Fibroblast of lung (primary cell): ENCODE data around the gene WASHC2A. TPM values are rescaled to one million over a fixed set of nuclear protein-coding genes. Genes with fewer than 3 reads are reported as not detected.
"Not testable (repeated sequence)": the region's sequence is repeated elsewhere in the genome, so short reads cannot be mapped to it uniquely, and the experiment has no call there.

Experiments used
- DNase-seq, 2 donors: peaks; one replicate each; pipeline versions ENCODE4 v3.0.0 to v3.0.0-alpha.2; 2010; ENCODE audit warnings: low read depth in 2 of 2
- H2AFZ ChIP-seq: 2 replicates; pipeline ENCODE4 v1.5.1; 2012; ENCODE audit warnings: low read length, control low read depth, inconsistent platforms
- H3K27ac ChIP-seq: 2 replicates; pipeline ENCODE4 v1.5.1; 2011; ENCODE audit warnings: low read length, control low read depth; ENCODE audit not compliant: insufficient read depth
- H3K27me3 ChIP-seq: 2 replicates; pipeline ENCODE4 v1.5.1; 2011; ENCODE audit warnings: mild to moderate bottlenecking, low read length; ENCODE audit not compliant: control insufficient read depth, insufficient read depth
- H3K36me3 ChIP-seq: 2 replicates; pipeline ENCODE4 v1.5.1; 2011; ENCODE audit warnings: low read length; ENCODE audit not compliant: control insufficient read depth, insufficient read depth
- H3K4me1 ChIP-seq: 2 replicates; pipeline ENCODE4 v1.5.1; 2011; ENCODE audit warnings: low read length; ENCODE audit not compliant: control insufficient read depth, insufficient read depth; ENCODE audit errors: extremely low read depth
- H3K4me2 ChIP-seq: 2 replicates; pipeline ENCODE4 v1.5.1; 2011; ENCODE audit warnings: low read length, control low read depth; ENCODE audit not compliant: insufficient read depth; ENCODE audit errors: extremely low read depth
- H3K4me3 ChIP-seq, 4 experiments: fragments of 200-600 bp in 1 of 4; sonication (generic) in 1 of 4; replicated peaks in 1 of 4; 2 replicates each; pipeline ENCODE4 v1.5.1; 2011 to 2016; ENCODE audit warnings: low read length in 4 of 4, low read depth in 3 of 4, mild to moderate bottlenecking in 3 of 4, control low read depth in 2 of 4, inconsistent platforms in 1 of 4, mixed read lengths in 1 of 4; ENCODE audit not compliant: insufficient read depth in 1 of 4; ENCODE audit errors: control extremely low read depth in 1 of 4
- H3K79me2 ChIP-seq: 2 replicates; pipeline ENCODE4 v1.5.1; 2012; ENCODE audit warnings: mild to moderate bottlenecking, low read length, inconsistent platforms; ENCODE audit not compliant: control insufficient read depth, insufficient read depth
- H3K9ac ChIP-seq: 2 replicates; pipeline ENCODE4 v1.5.1; 2011; ENCODE audit warnings: mild to moderate bottlenecking, low read length, control low read depth; ENCODE audit not compliant: insufficient read depth
- H3K9me3 ChIP-seq: 2 replicates; pipeline ENCODE4 v1.5.1; 2012; ENCODE audit warnings: low read depth, low read length; ENCODE audit not compliant: control insufficient read depth, insufficient read depth
- H4K20me1 ChIP-seq: 2 replicates; pipeline ENCODE4 v1.5.1; 2011; ENCODE audit warnings: low read length; ENCODE audit not compliant: control insufficient read depth, insufficient read depth; ENCODE audit errors: extremely low read depth
- CTCF ChIP-seq, 2 donors: IDR thresholded peaks in 1 of 2; conservative IDR thresholded peaks in 1 of 2; 1 replicate in 1 of 2; 2 replicates in 1 of 2; pipeline ENCODE4 v1.5.1; 2011 to 2012; ENCODE audit warnings: low read length in 2 of 2, control low read depth in 1 of 2, inconsistent platforms in 1 of 2, low read depth in 1 of 2, mild to moderate bottlenecking in 1 of 2
- EZH2 ChIP-seq: IDR thresholded peaks from 2 replicates; pipeline ENCODE4 v1.5.1; 2012; ENCODE audit warnings: low read length, control low read depth, mild to moderate bottlenecking; ENCODE audit errors: missing control alignments
- polyA minus RNA-seq: library from RNA; depleted of rRNA, polyadenylated mRNA; stranded (reverse); fragments of >200 nt; gene quantifications from 2 replicates; pipeline ENCODE4 v1.2.3, GENCODE V29; 2011; ENCODE audit warnings: low replicate concordance
- polyA plus RNA-seq, 2 donors: library from polyadenylated mRNA; depleted of rRNA in 1 of 2; stranded (reverse) in 1 of 2; unstranded in 1 of 2; fragments of >200 nt; gene quantifications; 2 replicates each; pipeline ENCODE4 v1.2.1, GENCODE V29; 2011 to 2012; ENCODE audit warnings: missing spikeins in 1 of 2
- total RNA-seq: library from RNA; depleted of rRNA; stranded (reverse); fragments of >200 nt; gene quantifications from 2 replicates; pipeline ENCODE4 v1.2.1, GENCODE V29; 2014

The WASHC2A gene
- 62.9 and 64.2 TPM in 2 replicates for total RNA-seq
- 46.8 and 47.3 TPM in 2 replicates for polyA plus RNA-seq
- 36.5 and 40.2 TPM in 2 replicates for polyA plus RNA-seq (2012)
- polyA minus RNA-seq, result 13.2 and 14.7 TPM in 2 replicates

GRCh38 chr10:50067546-50068351 lies at the start of gene WASHC2A:
Gene WASHC2A (plus strand): TSS chr10:50067954. CDS start chr10:50068006, 52 bp downstream.
- H3K9ac ChIP-seq, result peak within 1 kb of the TSS; percentile 50
- not testable (repeated sequence) for H3K4me1 ChIP-seq, H3K36me3 ChIP-seq, H4K20me1 ChIP-seq, H3K79me2 ChIP-seq, H3K9me3 ChIP-seq, H3K27me3 ChIP-seq
- H3K27ac ChIP-seq, result peak within 1 kb of the TSS; percentile 69
- DNase-seq, result peak; percentile 50 to 63
- peak within 1 kb of the TSS; percentile 71 for H2AFZ ChIP-seq
- H3K4me3 ChIP-seq, result peak within 1 kb of the TSS; percentile 58 to 64 (median 60)
- H3K4me2 ChIP-seq, result peak within 1 kb of the TSS; percentile 71

- not testable (repeated sequence) for H3K27ac ChIP-seq, H3K36me3 ChIP-seq, H3K4me1 ChIP-seq, H3K79me2 ChIP-seq, H3K4me2 ChIP-seq, DNase-seq, H4K20me1 ChIP-seq, H2AFZ ChIP-seq, H3K27me3 ChIP-seq, H3K9me3 ChIP-seq, H3K4me3 ChIP-seq, H3K9ac ChIP-seq
These were observed 48.5 kb upstream of the WASHC2A start for GRCh38 chr10:50019279-50019678.

- H3K27ac ChIP-seq, H3K9me3 ChIP-seq, H3K36me3 ChIP-seq, H3K27me3 ChIP-seq, H3K4me2 ChIP-seq, H3K4me3 ChIP-seq, DNase-seq, H2AFZ ChIP-seq, H4K20me1 ChIP-seq, H3K9ac ChIP-seq, H3K4me1 ChIP-seq, H3K79me2 ChIP-seq: not testable (repeated sequence)
These were observed 47.2 kb upstream of the WASHC2A start for GRCh38 chr10:50020451-50021024.

GRCh38 chr10:50021646-50022045 lies 46.1 kb upstream of the WASHC2A start:
- TF ChIP-seq CTCF (conservative IDR thresholded peaks at IDR 0.05 in 1 of 2, IDR thresholded peaks at IDR 0.05 in 1 of 2; ENCODE audit: low read depth in 1 of 2, low read length in 2 of 2) (no peak), EZH2 (no peak)
- no peak overlapping the region for H2AFZ ChIP-seq
- no peaks in the 10 kb centered on the region for H3K9me3 ChIP-seq
- H3K79me2 ChIP-seq, result no peaks in the 10 kb centered on the region
- H3K36me3 ChIP-seq, result no peaks in the 10 kb centered on the region
- no peak overlapping the region for H3K9ac ChIP-seq
- H3K4me2 ChIP-seq, result no peak overlapping the region
- no peak for DNase-seq
- H3K4me1 ChIP-seq, result no peaks in the 10 kb centered on the region
- no peak overlapping the region for H3K27ac ChIP-seq
- peaks cover 11% of the 10 kb centered on the region for H3K27me3 ChIP-seq
- H4K20me1 ChIP-seq, result no peaks in the 10 kb centered on the region
- H3K4me3 ChIP-seq, result no peak overlapping the region

- not testable (repeated sequence) for H3K4me1 ChIP-seq, H3K79me2 ChIP-seq, H3K9ac ChIP-seq, H2AFZ ChIP-seq, DNase-seq, H3K9me3 ChIP-seq, H3K27ac ChIP-seq, H3K36me3 ChIP-seq, H3K4me2 ChIP-seq, H3K4me3 ChIP-seq, H4K20me1 ChIP-seq
- peaks cover 13% of the 10 kb centered on the region for H3K27me3 ChIP-seq
These were observed 42.9 kb upstream of the WASHC2A start for GRCh38 chr10:50024716-50025383.
